Muscle layer of colon (tissue), 2 donors: ENCODE data around the gene SLC6A8.
"Not testable (repeated sequence)": the region's sequence is repeated elsewhere in the genome, so short reads cannot be mapped to it uniquely, and the experiment has no call there.

ENCODE experiments used
- H3K27ac ChIP-seq: one replicate; pipeline ENCODE4 v1.7.0; 2013; ENCODE audit warnings: low read depth, mild to moderate bottlenecking, low read length, moderate library complexity
- H3K27me3 ChIP-seq, 2 donors: one replicate each; pipeline ENCODE4 v1.7.0; 2013; ENCODE audit warnings: low read length in 2 of 2, mild to moderate bottlenecking in 2 of 2; ENCODE audit not compliant: insufficient read depth in 2 of 2, control insufficient read depth in 1 of 2
- H3K36me3 ChIP-seq: one replicate; pipeline ENCODE4 v1.7.0; 2013; ENCODE audit warnings: mild to moderate bottlenecking, low read length; ENCODE audit not compliant: insufficient read depth
- H3K4me1 ChIP-seq: one replicate; pipeline ENCODE4 v1.7.0; 2013; ENCODE audit warnings: mild to moderate bottlenecking, low read length; ENCODE audit not compliant: insufficient read depth
- H3K4me3 ChIP-seq, 2 donors: one replicate each; pipeline ENCODE4 v1.7.0; 2013; ENCODE audit warnings: low read length in 2 of 2, low read depth in 1 of 2, mild to moderate bottlenecking in 1 of 2, moderate library complexity in 1 of 2
- H3K9ac ChIP-seq: one replicate; pipeline ENCODE4 v1.7.0; 2013; ENCODE audit warnings: low read length
- H3K9me3 ChIP-seq: one replicate; pipeline ENCODE4 v1.7.0; 2013; ENCODE audit warnings: mild to moderate bottlenecking, low read length
- donor health status: abdominal sarcoma.
- donor health status: Adenocarcinoma of cecum.

The SLC6A8 gene

DNA sequence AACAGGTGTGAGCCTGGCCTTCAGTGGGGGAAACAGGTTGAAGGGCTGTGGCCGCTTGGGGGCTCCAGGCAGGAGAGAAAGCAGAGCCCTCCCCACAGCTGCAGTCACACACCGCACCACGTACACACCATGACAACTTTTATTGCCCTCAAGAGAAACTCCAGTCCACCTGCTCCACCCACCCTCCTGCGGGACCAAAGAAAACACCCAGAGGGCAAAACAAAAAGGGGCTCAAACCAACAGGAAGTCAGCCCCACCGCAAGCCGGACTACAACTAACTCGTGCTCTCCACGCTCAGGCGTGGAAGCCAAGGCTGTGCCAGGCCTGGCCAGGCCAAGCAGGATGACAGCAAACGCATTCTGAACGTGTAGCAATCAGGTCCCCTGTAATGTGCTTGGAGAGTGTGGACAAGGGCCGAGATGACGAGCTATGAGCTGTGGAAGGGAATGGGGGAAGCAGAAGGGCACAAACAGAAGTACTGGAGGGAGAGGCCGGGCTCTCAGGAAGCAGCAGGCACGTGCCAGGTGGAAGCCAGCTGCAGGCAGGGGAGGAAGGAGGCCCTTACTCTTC lies 12.7 kb downstream of the SLC6A8 start:
- H3K4me3 ChIP-seq: no peak overlapping the region
- H3K9me3 ChIP-seq: no peaks in the 10 kb centered on the region
- no peaks in the 10 kb centered on the region for H3K36me3 ChIP-seq
- no peak overlapping the region for H3K9ac ChIP-seq
- H3K27ac ChIP-seq: peak overlapping the region; percentile 3
- H3K27me3 ChIP-seq: no peaks in the 10 kb centered on the region
- H3K4me1 ChIP-seq: peaks cover 8% of the 10 kb centered on the region

- no peaks in the 10 kb centered on the region for H3K9me3 ChIP-seq
- H3K4me3 ChIP-seq: no peak overlapping the region
- H3K27ac ChIP-seq: peak overlapping the region; percentile 3
- H3K9ac ChIP-seq: no peak overlapping the region
- H3K27me3 ChIP-seq: no peaks in the 10 kb centered on the region
- no peaks in the 10 kb centered on the region for H3K36me3 ChIP-seq
- peaks cover 8% of the 10 kb centered on the region for H3K4me1 ChIP-seq
These were observed 13.2 kb downstream of the SLC6A8 start for GRCh38 chrX:153700967-153701366.

- H3K4me3 ChIP-seq: no peak overlapping the region
- H3K9ac ChIP-seq: no peak overlapping the region
- peak overlapping the region; percentile 0 for H3K27ac ChIP-seq
- H3K36me3 ChIP-seq: no peaks in the 10 kb centered on the region
- no peaks in the 10 kb centered on the region for H3K27me3 ChIP-seq
- no peaks in the 10 kb centered on the region for H3K9me3 ChIP-seq
- H3K4me1 ChIP-seq: peaks cover 8% of the 10 kb centered on the region
These were observed 14.0 kb downstream of the SLC6A8 start for GRCh38 chrX:153701706-153702105.

GRCh38 chrX:153702336-153703035 lies 14.8 kb downstream of the SLC6A8 start:
- no peaks in the 10 kb centered on the region for H3K36me3 ChIP-seq
- H3K4me1 ChIP-seq: peaks cover 8% of the 10 kb centered on the region
- H3K9ac ChIP-seq: no peak overlapping the region
- no peaks in the 10 kb centered on the region for H3K9me3 ChIP-seq
- H3K27me3 ChIP-seq: no peaks in the 10 kb centered on the region
- no peak overlapping the region for H3K4me3 ChIP-seq
- peak overlapping the region; percentile 50 for H3K27ac ChIP-seq

- H3K4me1 ChIP-seq: peaks cover 12% of the 10 kb centered on the region
- peak overlapping the region; percentile 50 for H3K27ac ChIP-seq
These were observed 15.3 kb downstream of the SLC6A8 start for GRCh38 chrX:153703036-153703370.

GRCh38 chrX:153704021-153704526 lies 16.3 kb downstream of the SLC6A8 start:
- Histone ChIP-seq H3K9ac (no peak overlapping the region), H3K4me1 (peaks cover 18% of the 10 kb centered on the region), H3K9me3 (no peaks in the 10 kb centered on the region), H3K27me3 (no peaks in the 10 kb centered on the region), H3K4me3 (no peak overlapping the region), H3K36me3 (no peaks in the 10 kb centered on the region), H3K27ac (peak overlapping the region; percentile 44)

More at GRCh38 chrX:153703036-153703370, 15.3 kb downstream of the SLC6A8 start:
- H3K4me3 ChIP-seq: no peak overlapping the region
- no peaks in the 10 kb centered on the region for H3K36me3 ChIP-seq
- no peaks in the 10 kb centered on the region for H3K9me3 ChIP-seq
- no peaks in the 10 kb centered on the region for H3K27me3 ChIP-seq
- H3K9ac ChIP-seq: no peak overlapping the region

DNA sequence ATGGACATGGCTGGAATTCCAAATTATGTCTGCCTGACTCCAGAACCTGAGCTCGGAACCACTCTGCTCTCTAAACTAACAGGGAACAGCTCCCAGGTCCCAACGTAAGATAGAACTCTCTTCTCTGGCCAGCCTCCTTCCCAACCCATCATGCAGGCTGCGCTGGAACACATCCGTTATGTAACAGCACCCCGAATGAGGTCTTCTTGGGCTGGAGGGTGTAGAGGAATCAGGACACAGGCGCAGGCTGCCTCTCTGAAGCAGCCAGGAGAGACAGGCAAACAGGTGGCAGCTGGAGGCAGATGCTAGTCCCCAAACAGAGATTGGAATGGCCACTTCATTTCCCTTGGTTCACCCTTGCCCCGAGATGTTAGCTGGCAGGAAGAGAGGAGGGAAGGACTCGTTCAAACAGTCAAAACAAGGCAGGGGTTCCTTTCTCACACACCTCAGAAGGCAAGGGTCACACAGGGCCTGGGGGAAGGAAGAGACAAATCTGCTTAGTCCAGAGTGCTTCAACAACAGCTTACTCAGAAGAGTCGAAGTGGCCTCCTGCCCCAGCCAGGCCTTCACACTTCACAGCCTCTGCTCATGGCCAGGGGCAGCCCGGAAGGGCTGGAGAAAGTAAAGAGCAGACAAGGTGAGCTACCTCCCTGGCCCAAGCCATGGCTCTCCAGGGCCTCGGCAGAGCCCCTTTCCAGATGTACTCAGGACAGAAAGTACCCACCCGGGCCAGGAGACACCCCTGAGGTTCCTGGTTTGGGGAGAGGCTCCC lies 17.1 kb downstream of the SLC6A8 start:
- H3K27ac ChIP-seq, H3K9ac ChIP-seq, H3K9me3 ChIP-seq, H3K4me3 ChIP-seq, H3K27me3 ChIP-seq, H3K36me3 ChIP-seq: not testable (repeated sequence)
- peaks cover 18% of the 10 kb centered on the region for H3K4me1 ChIP-seq

- not testable (repeated sequence) for H3K27me3 ChIP-seq, H3K9me3 ChIP-seq, H3K27ac ChIP-seq, H3K36me3 ChIP-seq, H3K9ac ChIP-seq, H3K4me3 ChIP-seq
- peaks cover 15% of the 10 kb centered on the region for H3K4me1 ChIP-seq
These were observed 17.8 kb downstream of the SLC6A8 start for GRCh38 chrX:153705403-153706060.

GRCh38 chrX:153706799-153707198 lies 19.1 kb downstream of the SLC6A8 start:
- peaks cover 10% of the 10 kb centered on the region for H3K4me1 ChIP-seq
- H3K9me3 ChIP-seq: no peaks in the 10 kb centered on the region
- no peaks in the 10 kb centered on the region for H3K36me3 ChIP-seq
- H3K27ac ChIP-seq: no peak overlapping the region
- H3K4me3 ChIP-seq: no peak overlapping the region
- H3K27me3 ChIP-seq: peaks cover 0 to 3% of the 10 kb centered on the region in 2 donors
- H3K9ac ChIP-seq: no peak overlapping the region

DNA sequence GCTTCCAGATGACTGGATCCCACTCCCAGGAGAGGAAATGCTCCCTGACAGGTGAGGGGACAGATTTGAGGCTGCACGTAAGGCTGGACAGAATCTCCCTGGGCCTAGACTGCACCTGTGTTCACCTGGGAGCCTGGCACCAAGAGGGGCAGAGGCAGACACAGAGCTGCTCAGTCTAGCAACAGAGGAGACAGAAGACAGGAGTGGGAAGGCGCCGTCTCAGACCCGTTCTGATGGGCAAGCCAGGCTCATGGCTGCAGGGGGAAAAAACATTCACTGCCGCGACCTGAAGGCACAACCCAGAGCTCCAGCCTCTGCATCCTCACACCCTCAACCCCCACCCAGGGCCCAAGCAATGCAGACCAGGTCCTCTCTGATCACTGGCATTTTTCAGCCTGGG lies 19.7 kb downstream of the SLC6A8 start:
- H3K27ac ChIP-seq: no peak overlapping the region
- H3K9ac ChIP-seq: no peak overlapping the region
- H3K4me3 ChIP-seq: no peak overlapping the region
- peaks cover 10% of the 10 kb centered on the region for H3K4me1 ChIP-seq
- no peaks in the 10 kb centered on the region for H3K36me3 ChIP-seq
- no peaks in the 10 kb centered on the region for H3K9me3 ChIP-seq
- peaks cover 0 to 3% of the 10 kb centered on the region in 2 donors for H3K27me3 ChIP-seq

- Histone ChIP-seq H3K27me3 (peaks cover 0 to 3% of the 10 kb centered on the region in 2 donors), H3K4me1 (peaks cover 10% of the 10 kb centered on the region), H3K9ac (no peak overlapping the region), H3K27ac (no peak overlapping the region), H3K36me3 (no peaks in the 10 kb centered on the region), H3K4me3 (no peak overlapping the region), H3K9me3 (no peaks in the 10 kb centered on the region)
These were observed 20.7 kb downstream of the SLC6A8 start for GRCh38 chrX:153708415-153708814.
